Effector CD8-positive, alpha-beta T cell (primary cell): ENCODE measurements around the gene MYRIP.
"Not testable (repeated sequence)": the region's sequence is repeated elsewhere in the genome, so short reads cannot be mapped to it uniquely, and the experiment has no call there.

ENCODE experiments used
- DNase-seq: peaks from one replicate; lab custom pipeline; 2025; lab: John Stamatoyannopoulos, UW

The MYRIP gene

DNA sequence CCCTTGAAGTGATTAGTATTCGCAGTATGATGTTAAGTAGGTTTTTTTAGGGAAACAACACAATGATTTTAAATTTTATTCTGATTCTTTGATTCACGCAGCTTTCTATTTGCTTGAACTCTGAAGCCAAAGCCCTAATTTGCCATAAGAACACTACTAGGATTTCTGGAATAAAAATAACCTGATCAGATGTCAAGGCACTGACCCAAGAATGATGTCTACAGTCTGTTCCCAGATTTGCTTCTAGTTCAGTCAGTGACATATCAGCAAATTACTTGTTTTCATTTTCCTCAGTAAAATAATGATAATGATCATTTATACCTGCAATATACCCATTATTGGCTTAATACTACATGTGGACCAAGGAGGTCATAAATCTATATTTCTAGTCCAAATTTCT, 320.6 kb downstream of the MYRIP start:
- no peak for DNase-seq

DNA sequence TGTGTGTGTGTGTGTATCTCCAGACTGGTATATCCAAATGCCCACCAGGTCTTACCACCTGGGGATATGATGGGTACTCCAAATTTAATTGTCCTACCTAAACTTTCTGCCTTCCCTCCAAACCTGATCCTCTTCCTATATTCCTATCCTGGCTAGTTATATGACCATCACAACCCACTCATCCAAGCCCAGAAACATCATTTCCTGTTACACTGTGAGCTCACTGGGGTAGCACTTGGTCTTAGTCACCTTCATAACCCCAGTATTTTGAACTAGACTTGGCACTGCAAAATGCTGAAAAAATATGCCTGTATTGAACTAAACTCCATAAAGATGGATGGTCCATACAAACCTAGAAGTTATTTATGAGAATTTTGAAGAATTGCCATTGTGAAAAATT, 321.3 kb downstream of the MYRIP start:
- DNase-seq = no peak

GRCh38 chr3:40133886-40134575, 324.6 kb downstream of the MYRIP start:
- not testable (repeated sequence) for DNase-seq

GRCh38 chr3:40137591-40138295, 328.3 kb downstream of the MYRIP start:
- DNase-seq = no peak

DNA sequence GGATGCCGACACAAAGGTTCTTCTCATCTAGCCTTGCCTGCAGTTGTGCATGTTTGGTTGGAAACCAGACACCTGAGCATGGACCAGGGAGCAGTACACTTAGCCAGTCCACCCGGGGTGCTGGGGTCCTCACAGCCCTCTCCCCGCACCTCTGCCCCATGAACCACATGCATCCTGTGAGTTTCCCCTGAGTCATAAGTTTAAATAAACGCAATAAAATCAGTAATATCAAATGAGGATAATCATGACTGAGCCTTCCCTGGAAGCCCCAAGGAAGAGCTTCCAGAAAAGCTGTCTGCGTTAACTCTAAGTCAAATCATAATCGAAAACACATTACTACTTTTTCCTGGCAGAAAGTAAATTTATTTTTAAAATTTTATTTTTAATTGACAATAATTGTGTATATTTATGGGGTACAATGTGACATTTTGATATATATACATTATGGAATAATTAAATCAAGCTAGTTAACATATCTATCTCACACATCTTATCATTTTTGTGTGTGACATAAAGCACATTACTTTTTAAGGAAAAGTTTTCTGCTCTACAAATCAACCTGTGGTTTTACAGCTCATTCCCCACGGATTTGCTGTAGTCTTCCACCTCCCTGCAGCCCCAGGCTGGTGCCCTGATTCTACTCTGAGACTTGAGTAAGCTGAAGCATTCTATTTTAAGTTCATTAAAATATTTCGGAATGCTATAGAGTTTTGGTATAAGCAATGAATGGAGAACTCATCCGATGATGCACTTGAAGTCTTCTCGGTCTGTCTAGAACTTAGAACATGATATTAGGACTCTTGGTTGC, 334.1 kb downstream of the MYRIP start:
- no peak for DNase-seq

GRCh38 chr3:40148827-40149226, 339.4 kb downstream of the MYRIP start:
- DNase-seq = no peak

- DNase-seq = no peak
Observed at GRCh38 chr3:40152482-40153133, 343.2 kb downstream of the MYRIP start.

- DNase-seq = no peak
Observed at GRCh38 chr3:40160933-40161332, 351.5 kb downstream of the MYRIP start.

DNA sequence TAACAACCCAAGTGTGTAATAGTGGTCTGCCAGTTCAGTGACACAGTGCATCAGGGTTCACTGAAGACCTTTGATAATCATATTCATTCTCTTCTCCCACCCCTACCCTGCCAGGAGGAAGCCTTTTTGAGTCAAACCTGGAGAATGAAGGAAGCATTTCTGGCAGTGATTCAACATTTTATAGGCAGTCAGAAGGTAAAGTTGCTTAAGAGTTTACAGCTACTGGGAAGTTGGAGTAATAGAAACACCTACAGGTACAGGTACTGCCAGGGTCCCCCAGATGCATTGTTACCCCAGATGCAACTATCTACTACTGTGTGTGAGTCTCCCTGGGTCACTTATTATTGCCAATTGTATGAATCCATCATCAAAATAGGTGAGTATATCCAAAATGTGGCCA, 353.2 kb downstream of the MYRIP start:
- no peak for DNase-seq

DNA sequence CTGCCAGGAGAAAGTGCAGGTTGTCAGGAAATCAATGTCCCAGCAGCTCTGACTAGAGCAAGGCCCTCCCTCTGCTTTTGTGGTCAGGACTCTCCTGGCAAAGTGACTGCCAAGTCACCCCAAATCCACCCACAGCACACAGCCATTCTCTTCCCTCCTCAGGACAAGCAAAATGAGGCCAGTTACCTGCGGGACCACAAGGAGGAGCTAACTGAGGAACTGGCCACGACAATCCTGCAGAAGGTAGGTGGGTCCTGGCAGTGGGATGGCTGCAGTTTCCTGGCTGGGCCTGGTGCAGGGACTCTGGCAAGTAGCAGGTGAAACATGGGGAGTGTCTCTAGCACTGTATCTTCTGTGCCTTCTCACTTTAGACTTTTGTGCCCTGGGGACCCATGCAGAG, 357.6 kb downstream of the MYRIP start:
- no peak for DNase-seq

DNA sequence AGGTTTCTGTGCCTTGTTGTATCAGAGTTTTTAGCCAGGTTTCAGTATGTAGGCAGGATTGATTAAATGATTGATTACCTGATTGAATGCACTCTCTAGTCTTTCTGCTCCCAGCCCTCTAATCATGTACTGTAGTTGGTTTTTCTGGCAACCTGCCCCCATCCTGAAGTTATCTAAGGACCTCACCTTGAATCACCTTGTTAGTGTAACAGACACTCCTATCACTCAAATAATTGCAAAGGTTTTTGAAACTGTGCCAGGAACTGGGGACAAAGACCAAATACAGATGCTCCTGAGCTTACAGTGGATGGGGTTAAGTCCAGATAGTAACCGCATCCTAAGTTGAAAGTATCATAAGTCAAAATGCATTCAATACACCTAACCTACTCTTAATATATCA, 358.5 kb downstream of the MYRIP start:
- no peak for DNase-seq

DNA sequence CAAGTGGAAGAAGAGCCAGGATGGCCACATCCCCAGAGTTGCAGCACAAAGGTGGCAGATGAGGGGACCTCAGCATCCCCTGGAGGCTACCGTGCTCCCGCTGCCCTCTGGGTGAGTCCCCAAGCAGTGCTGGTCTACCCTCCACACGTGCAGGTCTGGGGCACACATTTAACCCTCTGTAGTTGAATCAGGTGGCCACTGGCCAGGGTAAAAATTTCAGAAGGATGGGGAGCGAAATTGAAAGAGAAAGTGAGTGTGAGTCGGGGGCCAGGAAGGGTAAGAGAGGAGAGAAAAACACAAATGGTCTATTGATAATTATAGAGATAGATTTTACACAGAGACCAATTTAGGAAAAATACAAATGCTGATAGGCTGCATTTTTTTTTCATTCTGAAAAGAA, 360.6 kb downstream of the MYRIP start:
- no peak for DNase-seq

GRCh38 chr3:40170395-40170794, 361.0 kb downstream of the MYRIP start:
- no peak for DNase-seq

DNA sequence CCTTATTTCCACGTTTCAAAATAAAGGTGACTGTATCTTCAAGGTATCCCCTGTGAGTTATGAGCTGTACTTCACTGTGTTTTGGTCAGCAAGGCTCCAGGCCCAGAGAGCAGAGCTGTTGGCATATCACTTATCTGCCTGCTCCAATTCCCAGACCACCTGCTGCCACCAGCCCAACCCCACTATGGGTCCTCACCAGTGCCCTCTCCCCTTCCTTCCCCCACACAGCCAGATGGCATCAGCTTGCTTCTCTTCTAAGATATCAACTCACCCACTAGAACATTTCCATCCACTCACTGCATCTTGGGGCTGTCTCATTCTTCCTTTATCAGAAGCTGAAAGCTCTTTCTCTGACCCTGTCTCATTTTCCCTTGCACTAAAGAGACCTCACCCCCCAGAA, 363.2 kb downstream of the MYRIP start:
- DNase-seq = no peak

DNA sequence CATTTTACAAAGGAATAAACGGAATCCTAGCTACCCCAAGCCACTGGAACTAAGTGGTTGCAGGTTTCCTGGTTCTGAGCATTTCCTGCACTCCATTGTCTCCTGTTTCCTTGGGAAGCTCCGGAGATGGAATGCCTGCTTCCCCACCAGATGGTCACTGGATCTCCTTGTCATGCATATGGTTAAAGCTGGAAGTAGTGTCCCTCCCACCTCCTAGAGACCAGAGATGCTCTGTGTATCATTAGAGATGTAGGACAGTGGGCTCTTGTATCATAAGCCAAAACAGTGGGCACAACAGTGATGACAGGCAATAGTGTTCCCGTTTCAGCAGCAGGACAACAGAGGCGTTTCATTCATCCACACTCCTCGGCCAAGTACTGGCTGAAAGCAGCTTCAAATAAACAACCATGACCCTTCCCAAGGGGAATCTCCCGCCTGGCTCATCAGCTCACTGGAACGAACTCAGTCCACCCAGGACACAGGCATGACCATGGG, 363.9 kb downstream of the MYRIP start:
- no peak for DNase-seq

DNA sequence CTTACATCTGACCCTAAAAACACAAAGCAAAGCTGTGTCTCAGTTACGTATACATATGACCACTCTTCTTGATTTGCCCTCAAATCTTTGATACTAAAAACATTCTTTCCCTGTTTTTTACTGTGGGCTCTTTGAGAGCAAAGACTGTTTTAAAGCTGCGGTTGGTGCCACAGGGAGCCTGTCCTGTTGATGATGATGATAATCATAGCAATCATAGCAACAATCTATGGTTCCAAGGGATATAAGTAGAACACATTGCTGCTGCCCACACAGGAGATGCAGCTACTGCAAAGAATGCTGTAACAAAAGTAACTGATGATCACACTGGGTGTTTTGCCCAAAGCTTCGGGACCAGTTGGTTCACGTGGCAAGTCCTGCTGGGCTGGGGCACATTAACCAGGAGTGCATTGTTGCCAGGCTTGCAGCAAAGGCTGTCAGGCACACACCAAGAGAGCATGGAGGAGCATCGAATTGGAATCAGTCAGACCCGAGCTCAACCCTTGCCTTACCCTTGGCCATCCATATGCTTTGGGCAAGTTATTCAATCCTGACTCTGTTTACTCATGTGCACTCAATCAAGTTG, 368.7 kb downstream of the MYRIP start:
- no peak for DNase-seq

DNA sequence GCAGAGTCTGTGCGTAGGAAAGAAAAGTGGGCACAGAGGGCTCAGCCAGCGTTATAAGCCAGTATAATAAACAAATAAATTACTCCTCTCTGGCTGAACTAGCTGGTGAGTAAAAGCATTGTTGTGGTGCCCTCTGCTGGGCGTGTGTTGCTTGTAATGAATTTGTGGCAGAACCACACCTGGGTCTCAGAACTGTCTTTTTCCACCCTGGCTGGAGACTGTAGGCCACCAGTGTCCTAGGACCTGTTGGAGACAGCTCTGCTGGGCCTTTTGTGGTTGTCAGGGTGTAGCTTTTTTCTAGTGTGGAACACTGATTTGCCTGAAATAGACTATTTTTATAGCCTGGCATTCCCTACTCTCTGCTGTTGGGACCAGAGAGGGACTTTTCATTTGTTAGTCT, 369.6 kb downstream of the MYRIP start:
- DNase-seq = peak; percentile 9

DNA sequence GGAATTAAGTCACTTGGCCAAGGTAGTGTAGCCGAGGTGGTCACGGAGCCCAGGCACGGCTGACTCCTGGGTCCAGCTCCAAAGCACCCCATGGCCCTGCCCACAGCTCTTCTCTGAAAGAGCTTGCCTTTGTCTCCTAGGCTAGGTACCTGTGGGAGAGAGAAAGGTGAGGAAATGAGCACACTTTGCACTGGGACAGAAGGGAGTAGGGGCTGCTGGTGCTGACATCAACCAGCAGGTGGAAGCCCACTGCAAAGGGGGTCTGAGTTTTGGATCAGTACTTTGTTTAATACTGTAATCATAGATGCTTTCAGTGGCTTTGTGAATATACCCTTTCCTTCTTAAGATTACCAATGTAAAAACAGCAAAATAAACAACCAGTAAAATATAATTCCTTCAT, 371.8 kb downstream of the MYRIP start:
- DNase-seq = no peak

DNA sequence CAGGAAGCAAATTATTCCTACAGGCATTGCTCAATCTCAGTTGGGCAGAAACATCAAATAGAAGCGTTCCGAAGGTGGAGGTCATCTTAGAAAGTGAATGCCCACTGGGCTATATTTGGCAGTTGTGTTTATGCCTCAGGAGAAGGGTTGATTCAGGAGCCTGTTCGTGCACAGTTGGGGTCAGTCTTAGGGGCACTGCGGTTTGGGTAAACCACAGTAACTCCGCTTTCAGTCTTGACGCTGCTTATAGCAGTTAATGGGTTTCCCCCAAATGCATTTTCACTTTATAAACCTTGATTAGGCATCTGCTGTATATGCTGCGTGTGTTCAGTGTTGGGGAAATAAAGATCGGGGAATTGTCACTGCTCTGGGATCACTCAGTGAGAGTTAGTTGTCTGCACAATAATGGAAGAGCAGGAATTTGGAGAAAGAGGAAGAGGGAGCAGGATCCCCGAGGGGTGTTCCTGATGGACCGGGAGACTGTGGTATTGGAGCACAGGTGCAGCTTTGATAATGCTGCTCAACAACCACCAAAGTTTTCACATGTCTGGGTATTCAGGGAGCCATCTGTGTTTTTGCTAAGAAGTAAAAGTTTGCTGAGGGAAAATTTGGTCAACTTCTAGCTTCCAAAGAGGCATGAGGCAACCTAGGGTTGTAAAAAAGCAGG, 375.8 kb downstream of the MYRIP start:
- no peak for DNase-seq

- DNase-seq = no peak
Observed at GRCh38 chr3:40186508-40186907, 377.1 kb downstream of the MYRIP start.

DNA sequence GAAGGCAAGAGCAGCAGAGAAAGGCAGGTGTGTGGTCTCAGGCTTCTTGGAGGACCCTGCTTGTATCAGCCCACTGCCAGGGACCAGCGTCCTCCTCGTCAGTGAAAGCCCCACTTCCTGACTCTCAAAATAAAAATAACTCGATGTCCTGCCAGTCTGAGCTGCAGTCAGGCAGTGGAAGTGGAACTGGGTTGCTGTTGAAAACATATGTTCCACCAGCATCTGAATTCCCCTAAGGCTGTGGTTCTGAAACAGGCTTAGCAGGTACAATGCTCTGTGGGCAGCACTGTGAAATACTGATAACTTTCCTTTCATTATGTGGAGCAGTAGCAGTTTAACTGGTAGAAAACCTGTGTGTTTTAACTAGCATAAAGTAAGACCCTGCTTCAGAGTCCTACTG, 378.5 kb downstream of the MYRIP start:
- no peak for DNase-seq
